Psoas muscle (tissue), 8 donors: ENCODE data around the gene B9D1. TPM values are rescaled to one million over a fixed set of nuclear protein-coding genes. Genes with fewer than 3 reads are reported as not detected.

Source experiments
- ATAC-seq, 4 donors: fragments of 200-7000 bp; cut with Tn5 transposase; one replicate each; pipeline ENCODE4 v1.9.1; 2020; ENCODE audit warnings: moderate library complexity in 3 of 4, mild to moderate bottlenecking in 2 of 4
- DNase-seq, 2 donors: peaks; one replicate each; pipeline ENCODE4 v3.0.0-alpha.2; 2020
- H3K27ac ChIP-seq: fragments of 200-600 bp; one replicate; pipeline ENCODE4 v1.8.0; 2022
- H3K27me3 ChIP-seq, 3 donors: fragments of 200-600 bp in 1 of 3; one replicate each; pipeline versions ENCODE4 v1.6.1 to v1.8.0; 2013 to 2022; ENCODE audit warnings: low read length in 2 of 3, mild to moderate bottlenecking in 2 of 3, moderate library complexity in 1 of 3; ENCODE audit not compliant: insufficient read depth in 3 of 3
- H3K36me3 ChIP-seq, 2 donors: fragments of 200-600 bp in 1 of 2; one replicate each; pipeline versions ENCODE4 v1.6.1 to v1.8.0; 2013 to 2022; ENCODE audit warnings: low read depth in 1 of 2, mild to moderate bottlenecking in 1 of 2, moderate library complexity in 1 of 2; ENCODE audit not compliant: insufficient read depth in 1 of 2
- H3K4me1 ChIP-seq: fragments of 200-600 bp; one replicate; pipeline ENCODE4 v1.8.0; 2022
- H3K4me3 ChIP-seq: fragments of 200-600 bp; one replicate; pipeline ENCODE4 v1.8.0; 2022; ENCODE audit warnings: mild to moderate bottlenecking
- H3K9me3 ChIP-seq: fragments of 200-600 bp; one replicate; pipeline ENCODE4 v1.8.0; 2022
- CTCF ChIP-seq: fragments of 200-600 bp; IDR thresholded peaks from one replicate; pipeline ENCODE4 v1.8.0; 2022; ENCODE audit warnings: antibody characterized with exemption
- WGBS, 3 donors: extraction: QIAGEN DNeasy Blood & Tissue Kit; methylation state at CpG; one replicate each; pipeline versions ENCODE4 v1.1.6 to v1.1.7; 2013; 5-methylcytosine and 5-hydroxymethylcytosine counted together
- intact Hi-C, 2 donors: fragments of 100-400 bp; cut with DNase I; formaldehyde crosslinking; loops; one replicate each; pipeline versions ENCODE4 v1.11.0 to v1.14.2; 2022
- polyA plus RNA-seq, 3 donors: library from polyadenylated mRNA; stranded (reverse); fragments of 200-250 nt; gene quantifications; one replicate each; pipeline ENCODE4 v1.2.3, GENCODE V29; 2013
- total RNA-seq, 4 donors: library from RNA; stranded (reverse); fragmentation: NEBNext Ultra II Directional in 2 of 4; extraction: Animal tissue kit (Norgen Biotek cat#: 25700) in 2 of 4; gene quantifications; one replicate each; pipeline versions ENCODE4 v1.2.1 to v1.2.4, GENCODE V29; 2021 to 2023
- donor health status: healthy with polysubstance abuse.
- donor health status: DM: no; HTN: no; CAD: no; lungs with moderate emphysema.
- donor health status: Bipolar disorder and iron deficiency.
- donor health status: healthy.
- donor health status: DM: yes; HTN: yes; CAD: no.
- donor health status: DM: no; HTN: no; CAD: no.
- donor health status: DM: no; HTN: no; CAD: no.
- donor health status: DM: yes; HTN: yes; CAD: no.

The B9D1 gene
- total and polyA plus RNA-seq, 7 donors = 4.7 to 9.2 (median 7.0) TPM

DNA sequence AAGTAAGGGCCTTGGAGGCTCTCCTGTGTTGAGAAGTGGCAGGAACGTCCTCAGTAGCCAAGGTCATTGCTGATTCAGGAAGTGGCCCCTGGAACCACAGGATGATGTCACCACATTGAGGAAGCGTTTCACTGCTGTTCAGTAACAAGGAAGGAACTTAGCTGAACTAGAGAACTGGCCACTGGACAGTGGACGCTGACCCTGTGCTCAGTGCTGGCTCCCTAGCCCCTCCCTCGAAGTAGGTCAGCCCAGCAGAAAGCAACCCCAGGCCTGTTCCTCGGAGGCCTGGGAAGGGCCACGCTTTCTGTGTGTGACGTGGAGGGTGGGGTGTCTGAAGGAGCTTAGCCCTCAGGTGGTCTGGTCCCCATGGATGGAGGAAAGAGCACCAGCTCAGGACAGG, 58.3 kb downstream of the B9D1 start:
- intact Hi-C loops = no loop called here

GRCh38 chr17:19303367-19303776, 59.2 kb downstream of the B9D1 start:
- ATAC-seq = peak; percentile 55 to 67 (median 64)
- Histone ChIP-seq H3K36me3 (no peaks in the 10 kb centered on the region), H3K27me3 (no peaks in the 10 kb centered on the region), H3K4me1 (peaks cover 42% of the 10 kb centered on the region), H3K4me3 (no peak overlapping the region), H3K27ac (peak overlapping the region; percentile 40), H3K9me3 (no peaks in the 10 kb centered on the region)
- DNase-seq = peak in 1 of 2 donors; percentile 18
- WGBS, 3 donors = 30 to 55% (median 42%) methylated on average over 9 of the region's 9 CpGs
- intact Hi-C loops = no loop called here
- TF ChIP-seq CTCF = no peak

More for the DNA sequence above, 58.3 kb downstream of the B9D1 start:
- no peak for TF ChIP-seq CTCF
- Histone ChIP-seq H3K9me3 (no peaks in the 10 kb centered on the region), H3K36me3 (no peaks in the 10 kb centered on the region), H3K27me3 (no peaks in the 10 kb centered on the region), H3K4me1 (peaks cover 42% of the 10 kb centered on the region), H3K27ac (peak overlapping the region; percentile 40), H3K4me3 (no peak overlapping the region)
- peak; percentile 28 to 59 (median 42) for ATAC-seq
- 66 to 77% (median 70%) methylated on average over 7 of the region's 7 CpGs for WGBS, 3 donors
- DNase-seq = peak; percentile 21 to 64

- no peak overlapping the region for H3K4me3 ChIP-seq
- intact Hi-C loops = no loop called here
- ATAC-seq (peak; percentile 9 to 51 (median 24)), DNase-seq (peak in 1 of 2 donors; percentile 17)
- no peaks in the 10 kb centered on the region for H3K27me3 ChIP-seq
- TF ChIP-seq CTCF = no peak
- H3K27ac ChIP-seq = peak overlapping the region; percentile 40
- H3K9me3 ChIP-seq = no peaks in the 10 kb centered on the region
- H3K36me3 ChIP-seq = no peaks in the 10 kb centered on the region
- peaks cover 38% of the 10 kb centered on the region for H3K4me1 ChIP-seq
- WGBS, 3 donors = 42 to 50% (median 48%) methylated on average over 9 of the region's 9 CpGs
Observed at GRCh38 chr17:19302791-19303331, 59.7 kb downstream of the B9D1 start.

- TF ChIP-seq CTCF = no peak
- H3K36me3 ChIP-seq = no peaks in the 10 kb centered on the region
- no peak overlapping the region for H3K27ac ChIP-seq
- H3K4me1 ChIP-seq = peaks cover 36% of the 10 kb centered on the region
- DNase-seq = no peak
- ATAC-seq = no peak
- H3K9me3 ChIP-seq = no peaks in the 10 kb centered on the region
- no peaks in the 10 kb centered on the region for H3K27me3 ChIP-seq
- intact Hi-C loops = no loop called here
- 93 to 94% (median 93%) methylated on average over 9 of the region's 9 CpGs for WGBS, 3 donors
- no peak overlapping the region for H3K4me3 ChIP-seq
Observed at GRCh38 chr17:19301973-19302372, 60.5 kb downstream of the B9D1 start.
